Peyer's patch (tissue), 4 donors: ENCODE measurements around the gene MTARC1.

Experiments used
- POLR2A ChIP-seq, 2 donors: fragments of 450-650 bp; IDR thresholded peaks; one replicate each; pipeline ENCODE4 v1.5.1; 2017; ENCODE audit warnings: antibody characterized with exemption in 2 of 2, mild to moderate bottlenecking in 2 of 2, moderate library complexity in 2 of 2
- TF ChIP-seq, protein P1 (sequence below), 6 experiments: fragments of 450-650 bp in 4 of 6; fragments of 200-600 bp in 2 of 6; sonication (generic) in 1 of 6; IDR thresholded peaks; one replicate each; pipeline ENCODE4 v1.5.1; 2017 to 2019; ENCODE audit warnings: antibody characterized with exemption in 6 of 6, mild to moderate bottlenecking in 3 of 6, moderate library complexity in 1 of 6

DNA sequence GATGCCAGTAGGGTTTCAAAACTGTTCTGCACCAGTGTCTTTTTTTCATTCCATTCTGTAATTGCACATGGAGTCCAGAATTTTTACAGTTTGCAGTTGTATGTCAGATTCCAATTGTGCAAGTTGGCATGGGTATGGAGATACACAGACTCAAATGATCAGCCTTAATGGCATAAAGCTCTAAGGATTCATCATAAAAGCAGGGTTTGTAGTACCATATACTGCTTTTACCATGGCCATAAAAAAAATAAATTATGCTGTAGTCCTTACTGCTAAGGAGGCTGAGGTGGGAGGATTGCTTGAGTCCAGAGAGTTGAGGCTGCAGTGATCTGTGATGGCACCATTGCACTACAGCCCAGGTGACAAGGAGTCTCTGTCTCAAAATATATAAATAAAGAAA, 10.3 kb downstream of the MTARC1 start:
- TF ChIP-seq, protein P1, sequence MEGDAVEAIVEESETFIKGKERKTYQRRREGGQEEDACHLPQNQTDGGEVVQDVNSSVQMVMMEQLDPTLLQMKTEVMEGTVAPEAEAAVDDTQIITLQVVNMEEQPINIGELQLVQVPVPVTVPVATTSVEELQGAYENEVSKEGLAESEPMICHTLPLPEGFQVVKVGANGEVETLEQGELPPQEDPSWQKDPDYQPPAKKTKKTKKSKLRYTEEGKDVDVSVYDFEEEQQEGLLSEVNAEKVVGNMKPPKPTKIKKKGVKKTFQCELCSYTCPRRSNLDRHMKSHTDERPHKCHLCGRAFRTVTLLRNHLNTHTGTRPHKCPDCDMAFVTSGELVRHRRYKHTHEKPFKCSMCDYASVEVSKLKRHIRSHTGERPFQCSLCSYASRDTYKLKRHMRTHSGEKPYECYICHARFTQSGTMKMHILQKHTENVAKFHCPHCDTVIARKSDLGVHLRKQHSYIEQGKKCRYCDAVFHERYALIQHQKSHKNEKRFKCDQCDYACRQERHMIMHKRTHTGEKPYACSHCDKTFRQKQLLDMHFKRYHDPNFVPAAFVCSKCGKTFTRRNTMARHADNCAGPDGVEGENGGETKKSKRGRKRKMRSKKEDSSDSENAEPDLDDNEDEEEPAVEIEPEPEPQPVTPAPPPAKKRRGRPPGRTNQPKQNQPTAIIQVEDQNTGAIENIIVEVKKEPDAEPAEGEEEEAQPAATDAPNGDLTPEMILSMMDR (IDR thresholded peaks at IDR 0.05): no peak
- no peak for TF ChIP-seq POLR2A (IDR thresholded peaks at IDR 0.05)
